ENCODE measurements around the gene CATSPERB.

GRCh38 chr14:91568626-91569025 lies 163.3 kb downstream of the CATSPERB start:
- TF ChIP-seq CTCF (IDR thresholded peaks at IDR 0.05; ENCODE audit: extremely low read depth in 1 of 2, insufficient read depth in 1 of 2, low read depth in 1 of 2, low read length in 2 of 2) (no peak), MYC (IDR thresholded peaks at IDR 0.05; ENCODE audit: low read depth, low read length) (no peak), POLR2A (IDR thresholded peaks at IDR 0.05; ENCODE audit: low read depth, low read length) (no peak), POLR2AphosphoS5 (IDR thresholded peaks at IDR 0.05; ENCODE audit: insufficient read depth, low read depth, low read length) (no peak), EZH2 (IDR thresholded peaks at IDR 0.05; ENCODE audit: borderline replicate concordance, low read depth, low read length, severe bottlenecking) (no peak), FOS (IDR thresholded peaks at IDR 0.05; ENCODE audit: borderline replicate concordance, insufficient read depth, low read length) (no peak), MAX (IDR thresholded peaks at IDR 0.05; ENCODE audit: insufficient read depth, insufficient read length) (no peak)

Data from endothelial cell of umbilical vein (primary cell).